SK-N-SH (cell line): ENCODE measurements around the gene KLC4. TPM values are rescaled to one million over a fixed set of nuclear protein-coding genes. Genes with fewer than 3 reads are reported as not detected.

Experiments
- CTCF ChIA-PET: fragments of 300-600, 350-600 bp; formaldehyde crosslinking; extraction: SDS; loops from one replicate; lab custom pipeline; 2021; lab: Yijun Ruan, JAX
- POLR2A ChIA-PET: fragments of 350-600 bp; sonication (Branson Sonifier 250); formaldehyde crosslinking; extraction: SDS; loops from one replicate; lab custom pipeline; 2020; ENCODE audit warnings: antibody characterized with exemption, inconsistent platforms; lab: Yijun Ruan, JAX
- DNase-seq: peaks from one replicate; pipeline ENCODE4 v3.0.0; 2012
- H2AFZ ChIP-seq: fragments of 200-600 bp; sonication (generic); 2 replicates; pipeline ENCODE4 v1.8.1; 2016; ENCODE audit warnings: antibody characterized with exemption, mild to moderate bottlenecking, low read depth
- H3F3A ChIP-seq: fragments of 200-600 bp; sonication (generic); replicated peaks from 2 replicates; pipeline ENCODE3; 2016; ENCODE audit warnings: antibody characterized with exemption, mild to moderate bottlenecking; ENCODE audit not compliant: insufficient read depth
- H3K27ac ChIP-seq, 2 experiments: fragments of 200-500 bp in 1 of 2; fragments of 200-600 bp in 1 of 2; sonication (Bioruptor generic) in 1 of 2; sonication (generic), shearing (Covaris generic) in 1 of 2; 2 replicates each; pipeline versions ENCODE4 v1.5.1 to v1.6.1; 2014 to 2016; ENCODE audit warnings: low read depth in 2 of 2, inconsistent platforms in 1 of 2, low read length in 1 of 2, mild to moderate bottlenecking in 1 of 2, mixed read lengths in 1 of 2
- H3K27me3 ChIP-seq: fragments of 200-600 bp; sonication (generic), shearing (Covaris generic); 2 replicates; pipeline ENCODE4 v1.6.1; 2016; ENCODE audit warnings: mixed run types; ENCODE audit not compliant: insufficient read depth
- H3K36me3 ChIP-seq, 2 experiments: fragments of 200-500 bp in 1 of 2; fragments of 200-600 bp in 1 of 2; sonication (Bioruptor generic) in 1 of 2; sonication (generic) in 1 of 2; replicated peaks in 1 of 2; 2 replicates each; pipeline versions ENCODE3 to v1.5.1; 2014 to 2016; ENCODE audit warnings: low read length in 1 of 2, mild to moderate bottlenecking in 1 of 2; ENCODE audit not compliant: insufficient read depth in 2 of 2, control insufficient read depth in 1 of 2
- H3K4me1 ChIP-seq, 2 experiments: fragments of 200-500 bp in 1 of 2; fragments of 200-600 bp in 1 of 2; sonication (Bioruptor generic) in 1 of 2; sonication (generic), shearing (Covaris generic) in 1 of 2; 2 replicates each; pipeline versions ENCODE4 v1.5.1 to v1.6.1; 2014 to 2016; ENCODE audit warnings: low read depth in 1 of 2, low read length in 1 of 2, mixed run types in 1 of 2; ENCODE audit not compliant: insufficient read depth in 2 of 2, control insufficient read depth in 1 of 2
- H3K4me2 ChIP-seq: fragments of 200-600 bp; sonication (generic), shearing (Covaris generic); 2 replicates; pipeline ENCODE4 v1.6.1; 2017; ENCODE audit warnings: mixed run types
- H3K4me3 ChIP-seq, 2 experiments: fragments of 200-500 bp in 1 of 2; fragments of 200-600 bp in 1 of 2; sonication (Bioruptor generic) in 1 of 2; sonication (generic), shearing (Covaris generic) in 1 of 2; 2 replicates each; pipeline versions ENCODE4 v1.5.1 to v1.8.1; 2014 to 2016; ENCODE audit warnings: low read depth in 2 of 2, inconsistent platforms in 1 of 2, low read length in 1 of 2, mild to moderate bottlenecking in 1 of 2, mixed read lengths in 1 of 2, moderate library complexity in 1 of 2
- H3K79me2 ChIP-seq: fragments of 200-600 bp; sonication (generic); 2 replicates; pipeline ENCODE4 v1.8.1; 2017; ENCODE audit warnings: mild to moderate bottlenecking; ENCODE audit not compliant: insufficient read depth
- H3K9ac ChIP-seq: fragments of 200-600 bp; sonication (generic); 2 replicates; pipeline ENCODE4 v1.6.1; 2017; ENCODE audit warnings: mixed run types
- H3K9me2 ChIP-seq: fragments of 200-600 bp; sonication (generic); 2 replicates; pipeline ENCODE4 v1.6.1; 2017; ENCODE audit warnings: mixed run types
- H3K9me3 ChIP-seq: fragments of 200-600 bp; sonication (generic); 2 replicates; pipeline ENCODE4 v1.6.1; 2017; ENCODE audit warnings: mixed run types, mild to moderate bottlenecking, moderate library complexity
- H4K20me1 ChIP-seq: fragments of 200-600 bp; sonication (generic); 2 replicates; pipeline ENCODE4 v1.6.1; 2017; ENCODE audit warnings: mild to moderate bottlenecking, mixed run types; ENCODE audit not compliant: insufficient read depth
- CHD2 ChIP-seq: fragments of 150-350 bp; IDR thresholded peaks from 2 replicates; pipeline ENCODE4 v1.6.1; 2018; ENCODE audit warnings: low read length; ENCODE audit not compliant: partially characterized antibody
- EP300 ChIP-seq, 2 experiments: IDR thresholded peaks; 2 replicates each; pipeline versions ENCODE4 v1.4.0 to v1.6.1; 2012; ENCODE audit warnings: borderline replicate concordance in 1 of 2, low read depth in 1 of 2, low read length in 1 of 2
- FOXJ3 ChIP-seq: sonication (generic); formaldehyde crosslinking; IDR thresholded peaks from 2 replicates; pipeline ENCODE4 v1.5.1; 2020; ENCODE audit warnings: mild to moderate bottlenecking, missing genetic modification reagents
- GATA2 ChIP-seq: sonication (generic); formaldehyde crosslinking; IDR thresholded peaks from 2 replicates; pipeline ENCODE4 v1.5.0; 2020; ENCODE audit warnings: mild to moderate bottlenecking, missing genetic modification reagents
- MEF2A ChIP-seq: IDR thresholded peaks from 2 replicates; pipeline ENCODE4 v1.4.0; 2012; ENCODE audit warnings: low read depth, borderline replicate concordance
- NFIC ChIP-seq: IDR thresholded peaks from 2 replicates; pipeline ENCODE4 v1.4.0; 2012; ENCODE audit warnings: borderline replicate concordance
- NRF1 ChIP-seq: IDR thresholded peaks from 2 replicates; pipeline ENCODE4 v1.6.1; 2012; ENCODE audit warnings: low read depth, mild to moderate bottlenecking, low read length
- POLR2AphosphoS5 ChIP-seq: IDR thresholded peaks from 2 replicates; pipeline ENCODE4 v1.6.1; 2012; ENCODE audit warnings: low read depth, low read length
- RAD21 ChIP-seq: IDR thresholded peaks from 2 replicates; pipeline ENCODE4 v1.6.1; 2012; ENCODE audit warnings: mild to moderate bottlenecking, low read length
- RFX5 ChIP-seq: IDR thresholded peaks from 2 replicates; pipeline ENCODE4 v1.6.1; 2012; ENCODE audit warnings: mild to moderate bottlenecking, improper control_type of control experiment, low read length
- SIN3A ChIP-seq: IDR thresholded peaks from 2 replicates; pipeline ENCODE4 v1.6.1; 2012; ENCODE audit warnings: low read depth, mild to moderate bottlenecking, low read length, moderate library complexity, borderline replicate concordance
- TAF1 ChIP-seq: IDR thresholded peaks from 2 replicates; pipeline ENCODE4 v1.6.1; 2012; ENCODE audit warnings: low read depth, mild to moderate bottlenecking, low read length, moderate library complexity, borderline replicate concordance
- TCF12 ChIP-seq: IDR thresholded peaks from 2 replicates; pipeline ENCODE4 v1.4.0; 2012
- USF2 ChIP-seq: fragments of 150-350 bp; IDR thresholded peaks from 2 replicates; pipeline ENCODE4 v1.6.1; 2017; ENCODE audit warnings: antibody characterized with exemption, low read length, low read depth, borderline replicate concordance
- YY1 ChIP-seq: IDR thresholded peaks from 2 replicates; pipeline ENCODE4 v1.4.0; 2012; ENCODE audit warnings: low read depth, mild to moderate bottlenecking
- ZBTB33 ChIP-seq: IDR thresholded peaks from 2 replicates; pipeline ENCODE4 v1.4.0; 2012; ENCODE audit warnings: low read depth, borderline replicate concordance
- WGBS: methylation state at CpG from one replicate; pipeline ENCODE4 v1.1.6; 2017; ENCODE audit warnings: low lambda C conversion rate; 5-methylcytosine and 5-hydroxymethylcytosine counted together
- polyA plus RNA-seq, 3 experiments: library from polyadenylated mRNA; depleted of rRNA; stranded (reverse); fragments of >200 nt; gene quantifications; 2 replicates each; pipeline ENCODE4 v1.2.3, GENCODE V29; 2012
- TF ChIP-seq, protein P1 (sequence below): fragments of 200-600 bp; sonication (generic); IDR thresholded peaks from 2 replicates; pipeline ENCODE4 v1.6.1; 2017; ENCODE audit warnings: antibody characterized with exemption, mild to moderate bottlenecking, moderate library complexity
- TF ChIP-seq, protein P2 (sequence below): IDR thresholded peaks from 2 replicates; pipeline ENCODE4 v1.6.1; 2012; ENCODE audit warnings: mild to moderate bottlenecking, low read depth, low read length, moderate library complexity

The KLC4 gene
- polyA plus RNA-seq, 1 of the 3 experiments (the other 2 are of a cell fraction) = 17.5 TPM

DNA sequence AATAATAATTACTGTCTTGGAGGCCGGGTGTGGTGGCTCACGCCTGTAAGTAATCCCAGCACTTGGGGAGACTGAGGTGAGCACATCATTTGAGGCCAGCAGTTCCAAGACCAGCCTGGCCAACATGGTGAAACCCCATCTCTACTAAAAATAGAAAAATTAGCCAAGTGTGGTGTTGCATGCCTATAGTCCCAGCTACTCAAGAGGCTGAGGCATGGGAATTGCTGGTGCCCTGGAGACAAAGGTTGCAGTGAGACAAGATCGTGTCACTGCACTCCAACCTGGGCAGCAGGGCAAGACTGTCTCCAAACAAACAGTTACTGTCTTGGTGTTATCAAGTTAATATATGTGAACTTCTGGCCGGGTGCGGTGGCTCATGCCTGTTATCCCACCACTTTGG, 33.1 kb upstream of the KLC4 start (continued):
- no peak for TF ChIP-seq CHD2

- Histone ChIP-seq H3K27ac (no peak overlapping the region), H3K4me2 (no peak overlapping the region), H3K27me3 (no peaks in the 10 kb centered on the region), H3K9ac (no peak overlapping the region), H3K4me1 (no peaks in the 10 kb centered on the region; a peak in 1 of 4 replicates), H2AFZ (no peak overlapping the region), H3F3A (peaks cover 52% of the 10 kb centered on the region), H3K9me3 (no peaks in the 10 kb centered on the region), H3K9me2 (no peaks in the 10 kb centered on the region), H3K4me3 (no peak overlapping the region), H3K79me2 (peaks cover 15% of the 10 kb centered on the region), H4K20me1 (peaks cover 6% of the 10 kb centered on the region; the same call in 1 of the 2 replicates), H3K36me3 (peaks cover 37 to 79% of the 10 kb centered on the region in 2 experiments)
- TF ChIP-seq GATA2 (CRISPR knock-in tag) = no peak
- no peak for TF ChIP-seq CHD2
- TF ChIP-seq POLR2AphosphoS5 = no peak
- no peak for TF ChIP-seq NFIC
- no peak for TF ChIP-seq NRF1
- TF ChIP-seq SIN3A = no peak
- TF ChIP-seq, protein P1, sequence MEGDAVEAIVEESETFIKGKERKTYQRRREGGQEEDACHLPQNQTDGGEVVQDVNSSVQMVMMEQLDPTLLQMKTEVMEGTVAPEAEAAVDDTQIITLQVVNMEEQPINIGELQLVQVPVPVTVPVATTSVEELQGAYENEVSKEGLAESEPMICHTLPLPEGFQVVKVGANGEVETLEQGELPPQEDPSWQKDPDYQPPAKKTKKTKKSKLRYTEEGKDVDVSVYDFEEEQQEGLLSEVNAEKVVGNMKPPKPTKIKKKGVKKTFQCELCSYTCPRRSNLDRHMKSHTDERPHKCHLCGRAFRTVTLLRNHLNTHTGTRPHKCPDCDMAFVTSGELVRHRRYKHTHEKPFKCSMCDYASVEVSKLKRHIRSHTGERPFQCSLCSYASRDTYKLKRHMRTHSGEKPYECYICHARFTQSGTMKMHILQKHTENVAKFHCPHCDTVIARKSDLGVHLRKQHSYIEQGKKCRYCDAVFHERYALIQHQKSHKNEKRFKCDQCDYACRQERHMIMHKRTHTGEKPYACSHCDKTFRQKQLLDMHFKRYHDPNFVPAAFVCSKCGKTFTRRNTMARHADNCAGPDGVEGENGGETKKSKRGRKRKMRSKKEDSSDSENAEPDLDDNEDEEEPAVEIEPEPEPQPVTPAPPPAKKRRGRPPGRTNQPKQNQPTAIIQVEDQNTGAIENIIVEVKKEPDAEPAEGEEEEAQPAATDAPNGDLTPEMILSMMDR = no peak
- POLR2A ChIA-PET = no interaction called here
- CTCF ChIA-PET = interaction anchor here (1.1 kb wide), 1 partner anchor 128 kb away, joined by 3 read pairs; no protein-coding TSS in a partner anchor
- no peak for DNase-seq
- WGBS = 88% methylated on average over 7 of the region's 9 CpGs
These were observed 30.3 kb upstream of the KLC4 start for GRCh38 chr6:43029120-43029519.

DNA sequence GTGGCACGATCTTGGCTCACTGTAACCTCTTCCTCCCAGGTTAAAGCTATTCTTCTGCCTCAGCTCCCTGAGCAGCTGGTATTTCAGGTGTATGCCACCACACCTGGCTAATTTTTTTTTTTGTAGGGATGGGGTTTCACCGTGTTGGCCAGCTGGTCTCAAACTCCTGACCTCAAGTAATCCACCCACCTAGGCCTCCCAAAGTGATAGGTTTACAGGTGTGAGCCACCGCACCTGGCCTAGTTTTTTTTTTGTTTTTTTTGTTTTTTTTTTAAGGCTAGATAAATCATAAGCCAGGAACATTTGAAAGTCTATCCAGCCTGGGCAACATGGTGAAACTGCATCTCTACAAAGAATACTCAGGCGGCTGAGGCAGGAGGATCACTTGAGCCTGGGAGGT, 27.1 kb upstream of the KLC4 start:
- no peaks in the 10 kb centered on the region for H3K9me2 ChIP-seq
- no peaks in the 10 kb centered on the region for H4K20me1 ChIP-seq
- H2AFZ ChIP-seq = no peak overlapping the region
- ChIA-PET CTCF (interaction anchor here (1.3 to 2.2 kb wide), 2 partner anchors 97 to 131 kb away, joined by 3 to 6 read pairs; no protein-coding TSS in a partner anchor), POLR2A (interaction anchor here (0.6 to 1.3 kb wide), 3 partner anchors 11 to 359 kb away, joined by 3 to 5 read pairs (median 4); partner anchors contain the start of gene RRP36)
- no peak overlapping the region for H3K4me2 ChIP-seq
- no peaks in the 10 kb centered on the region for H3K4me1 ChIP-seq
- no peaks in the 10 kb centered on the region for H3K79me2 ChIP-seq
- H3K27ac ChIP-seq = no peak overlapping the region
- peaks cover 35% of the 10 kb centered on the region for H3F3A ChIP-seq
- no peak for DNase-seq
- no peaks in the 10 kb centered on the region for H3K27me3 ChIP-seq
- WGBS = 88% methylated on average over 4 of the region's 4 CpGs
- H3K9me3 ChIP-seq = no peaks in the 10 kb centered on the region
- no peak overlapping the region for H3K9ac ChIP-seq
- no peak overlapping the region for H3K4me3 ChIP-seq
- peaks cover 29 to 55% of the 10 kb centered on the region in 2 experiments for H3K36me3 ChIP-seq
- TF ChIP-seq EP300 (IDR thresholded peaks at IDR 0.05; ENCODE audit: borderline replicate concordance in 1 of 2, low read depth in 1 of 2, low read length in 1 of 2) = no peak
- no peak for TF ChIP-seq RAD21
- no peak for TF ChIP-seq FOXJ3 (CRISPR knock-in tag)
- TF ChIP-seq YY1 = no peak
- TF ChIP-seq SIN3A = no peak
- TF ChIP-seq POLR2AphosphoS5 = no peak
- no peak for TF ChIP-seq TCF12
- no peak for TF ChIP-seq RFX5
- TF ChIP-seq TAF1 = no peak
- TF ChIP-seq, protein P2, sequence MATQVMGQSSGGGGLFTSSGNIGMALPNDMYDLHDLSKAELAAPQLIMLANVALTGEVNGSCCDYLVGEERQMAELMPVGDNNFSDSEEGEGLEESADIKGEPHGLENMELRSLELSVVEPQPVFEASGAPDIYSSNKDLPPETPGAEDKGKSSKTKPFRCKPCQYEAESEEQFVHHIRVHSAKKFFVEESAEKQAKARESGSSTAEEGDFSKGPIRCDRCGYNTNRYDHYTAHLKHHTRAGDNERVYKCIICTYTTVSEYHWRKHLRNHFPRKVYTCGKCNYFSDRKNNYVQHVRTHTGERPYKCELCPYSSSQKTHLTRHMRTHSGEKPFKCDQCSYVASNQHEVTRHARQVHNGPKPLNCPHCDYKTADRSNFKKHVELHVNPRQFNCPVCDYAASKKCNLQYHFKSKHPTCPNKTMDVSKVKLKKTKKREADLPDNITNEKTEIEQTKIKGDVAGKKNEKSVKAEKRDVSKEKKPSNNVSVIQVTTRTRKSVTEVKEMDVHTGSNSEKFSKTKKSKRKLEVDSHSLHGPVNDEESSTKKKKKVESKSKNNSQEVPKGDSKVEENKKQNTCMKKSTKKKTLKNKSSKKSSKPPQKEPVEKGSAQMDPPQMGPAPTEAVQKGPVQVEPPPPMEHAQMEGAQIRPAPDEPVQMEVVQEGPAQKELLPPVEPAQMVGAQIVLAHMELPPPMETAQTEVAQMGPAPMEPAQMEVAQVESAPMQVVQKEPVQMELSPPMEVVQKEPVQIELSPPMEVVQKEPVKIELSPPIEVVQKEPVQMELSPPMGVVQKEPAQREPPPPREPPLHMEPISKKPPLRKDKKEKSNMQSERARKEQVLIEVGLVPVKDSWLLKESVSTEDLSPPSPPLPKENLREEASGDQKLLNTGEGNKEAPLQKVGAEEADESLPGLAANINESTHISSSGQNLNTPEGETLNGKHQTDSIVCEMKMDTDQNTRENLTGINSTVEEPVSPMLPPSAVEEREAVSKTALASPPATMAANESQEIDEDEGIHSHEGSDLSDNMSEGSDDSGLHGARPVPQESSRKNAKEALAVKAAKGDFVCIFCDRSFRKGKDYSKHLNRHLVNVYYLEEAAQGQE = no peak
- TF ChIP-seq ZBTB33 = no peak
- TF ChIP-seq MEF2A = no peak
- TF ChIP-seq USF2 = no peak
